Stimulated activated naive CD4-positive, alpha-beta T cell (primary cell): ENCODE data around the gene FBXO45.
"Not testable (repeated sequence)": the region's sequence is repeated elsewhere in the genome, so short reads cannot be mapped to it uniquely, and the experiment has no call there.

Experiments
- DNase-seq, 6 experiments: peaks; one replicate each; lab custom pipeline; 2025; lab: John Stamatoyannopoulos, UW

The FBXO45 gene

GRCh38 chr3:196568246-196569002 is at the start of gene FBXO45, which contains the start of gene WDR53:
TSS of gene FBXO45 (plus strand) at chr3:196568660. CDS start at chr3:196568985, 325 bp downstream.
TSS of gene WDR53 (minus strand) at chr3:196568554. CDS start at chr3:196561475, 7,079 bp downstream.
- DNase-seq, result peak; percentile 91 to 95 (median 94)

- peak in 4 of 6 experiments; percentile 8 to 16 (median 11) for DNase-seq
These were observed 49.3 kb upstream of the FBXO45 start for GRCh38 chr3:196518966-196519717.

GRCh38 chr3:196519718-196520082 is 48.8 kb upstream of the FBXO45 start:
- DNase-seq, result peak in 2 of 6 experiments; percentile 4 to 6

GRCh38 chr3:196521291-196521690 is 47.2 kb upstream of the FBXO45 start:
- not testable (repeated sequence) for DNase-seq

GRCh38 chr3:196523841-196524240 is 44.6 kb upstream of the FBXO45 start:
- DNase-seq, result no peak

GRCh38 chr3:196524527-196524926 is 43.9 kb upstream of the FBXO45 start:
- no peak for DNase-seq

- DNase-seq, result no peak
These were observed 43.3 kb upstream of the FBXO45 start for GRCh38 chr3:196525141-196525540.

- peak in 5 of 6 experiments; percentile 19 to 75 (median 40) for DNase-seq
These were observed 39.7 kb upstream of the FBXO45 start for GRCh38 chr3:196528639-196529233.

GRCh38 chr3:196531418-196531817 is 37.0 kb upstream of the FBXO45 start:
- no peak for DNase-seq

- no peak for DNase-seq
These were observed 35.2 kb upstream of the FBXO45 start for GRCh38 chr3:196533260-196533681.

- peak in 5 of 6 experiments; percentile 36 to 62 (median 47) for DNase-seq
These were observed 31.0 kb upstream of the FBXO45 start for GRCh38 chr3:196537319-196537984.

- DNase-seq, result no peak
These were observed 26.6 kb upstream of the FBXO45 start for GRCh38 chr3:196541684-196542445.

- DNase-seq, result no peak
These were observed 23.9 kb upstream of the FBXO45 start for GRCh38 chr3:196544491-196544992.

- no peak for DNase-seq
These were observed 21.9 kb upstream of the FBXO45 start for GRCh38 chr3:196546537-196546936.

- no peak for DNase-seq
These were observed 21.4 kb upstream of the FBXO45 start for GRCh38 chr3:196547067-196547466.

- not testable (repeated sequence) for DNase-seq
These were observed 19.1 kb upstream of the FBXO45 start for GRCh38 chr3:196549312-196549711.

- not testable (repeated sequence) for DNase-seq
These were observed 18.3 kb upstream of the FBXO45 start for GRCh38 chr3:196550172-196550571.

GRCh38 chr3:196552253-196552652 is 16.2 kb upstream of the FBXO45 start:
- DNase-seq, result no peak

- no peak for DNase-seq
These were observed 14.9 kb upstream of the FBXO45 start for GRCh38 chr3:196553551-196553950.

GRCh38 chr3:196554205-196554604 is 14.3 kb upstream of the FBXO45 start:
- DNase-seq, result no peak

- no peak for DNase-seq
These were observed 13.2 kb upstream of the FBXO45 start for GRCh38 chr3:196555295-196555694.
